Activated CD4-positive, alpha-beta T cell treated with anti-CD3 and anti-CD28 coated beads for 4 hours (primary cell): ENCODE results near the gene SMIM21.

Experiments used
- DNase-seq, 2 donors: peaks; one replicate each; pipeline ENCODE4 v3.0.0-alpha.2; 2020

The SMIM21 gene

DNA sequence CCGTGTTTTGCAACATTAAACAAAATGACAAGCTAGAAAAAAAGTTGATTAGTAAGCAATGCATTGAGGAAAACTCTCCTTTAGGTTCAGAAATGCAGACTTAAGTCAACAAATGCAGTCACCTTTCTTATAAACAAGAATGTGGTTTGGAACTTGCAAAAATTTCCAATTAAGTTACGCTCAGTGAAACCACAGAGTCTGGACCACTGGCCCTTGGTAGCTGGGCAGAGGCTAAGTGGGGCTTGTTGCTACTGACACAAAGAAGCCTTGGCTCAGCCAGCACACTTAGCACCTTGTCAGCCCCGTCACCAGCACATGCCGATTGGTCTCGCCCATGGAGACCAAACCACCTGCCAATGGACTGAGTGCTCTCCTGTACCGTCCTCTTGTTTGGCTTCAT is 53.0 kb downstream of the SMIM21 start:
- no peak for DNase-seq

DNA sequence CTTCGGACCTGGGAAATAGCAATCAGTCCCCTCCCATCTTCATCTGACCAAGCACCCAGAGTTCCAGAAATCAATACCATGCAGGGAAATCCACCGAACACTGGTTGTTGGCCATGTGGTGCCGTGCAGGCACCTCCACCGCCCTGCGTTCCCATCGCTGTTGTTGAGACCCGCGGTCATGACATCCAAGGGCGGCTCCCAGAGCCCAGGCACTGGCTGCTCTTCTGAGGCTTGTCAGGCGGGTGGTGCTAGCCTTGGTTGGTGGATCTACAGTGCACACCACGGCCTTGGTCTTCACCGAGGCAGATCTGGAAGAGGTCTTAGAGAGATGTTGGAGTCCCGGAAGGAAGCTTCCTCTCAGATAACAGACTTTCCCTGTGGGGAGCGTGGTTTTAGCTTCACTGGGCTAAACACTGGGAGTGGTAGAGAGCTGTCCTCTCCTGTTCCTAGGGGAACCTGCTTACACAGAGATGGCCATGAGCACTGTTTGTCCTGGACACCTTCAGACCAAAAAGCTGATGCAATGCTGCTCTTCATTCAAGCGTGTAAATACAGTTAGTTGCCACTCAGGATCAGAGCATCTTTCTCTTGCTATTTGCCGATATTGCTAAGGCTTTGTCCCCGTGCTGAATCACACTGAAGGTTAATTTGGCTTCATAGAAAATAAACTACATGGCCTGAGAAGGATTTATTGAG is 58.3 kb downstream of the SMIM21 start:
- DNase-seq = no peak

DNA sequence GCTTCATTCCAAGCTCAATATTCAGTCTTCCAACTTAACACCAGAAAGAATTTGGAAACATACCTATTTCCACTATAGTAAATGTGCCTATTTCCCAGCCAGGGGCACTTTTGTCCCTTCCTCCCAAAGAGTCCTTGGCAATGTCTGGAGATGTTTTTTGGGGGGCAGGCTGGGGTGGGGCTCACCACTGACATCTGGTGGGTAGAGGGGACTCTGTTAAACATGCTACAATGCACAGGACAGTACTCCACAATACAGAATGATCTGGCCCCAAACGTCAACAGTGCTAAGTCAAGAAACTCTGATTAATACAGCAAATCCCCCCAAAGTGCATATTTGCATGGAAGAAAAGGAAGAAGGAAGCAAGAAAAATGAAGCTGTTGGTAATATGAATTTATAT is 61.7 kb downstream of the SMIM21 start:
- no peak for DNase-seq

DNA sequence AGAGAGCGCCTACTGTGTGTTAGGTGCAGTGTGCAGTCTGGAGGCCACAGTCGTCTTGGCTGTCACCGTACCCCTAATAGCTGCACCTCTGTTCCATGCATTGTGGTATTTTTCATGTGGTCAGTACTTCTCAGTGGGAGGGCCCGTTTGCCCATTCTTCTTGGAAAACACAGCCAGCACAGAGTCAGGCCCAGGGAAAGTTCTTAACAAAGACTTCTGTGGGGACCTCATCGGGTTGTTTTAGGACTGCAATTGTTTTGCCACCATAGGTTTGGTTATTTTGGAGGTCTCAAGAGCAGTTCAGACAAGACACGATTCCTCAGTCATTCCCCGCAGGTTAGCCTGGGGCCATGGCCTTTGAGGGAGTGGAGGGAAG is 62.3 kb downstream of the SMIM21 start:
- DNase-seq = no peak

DNA sequence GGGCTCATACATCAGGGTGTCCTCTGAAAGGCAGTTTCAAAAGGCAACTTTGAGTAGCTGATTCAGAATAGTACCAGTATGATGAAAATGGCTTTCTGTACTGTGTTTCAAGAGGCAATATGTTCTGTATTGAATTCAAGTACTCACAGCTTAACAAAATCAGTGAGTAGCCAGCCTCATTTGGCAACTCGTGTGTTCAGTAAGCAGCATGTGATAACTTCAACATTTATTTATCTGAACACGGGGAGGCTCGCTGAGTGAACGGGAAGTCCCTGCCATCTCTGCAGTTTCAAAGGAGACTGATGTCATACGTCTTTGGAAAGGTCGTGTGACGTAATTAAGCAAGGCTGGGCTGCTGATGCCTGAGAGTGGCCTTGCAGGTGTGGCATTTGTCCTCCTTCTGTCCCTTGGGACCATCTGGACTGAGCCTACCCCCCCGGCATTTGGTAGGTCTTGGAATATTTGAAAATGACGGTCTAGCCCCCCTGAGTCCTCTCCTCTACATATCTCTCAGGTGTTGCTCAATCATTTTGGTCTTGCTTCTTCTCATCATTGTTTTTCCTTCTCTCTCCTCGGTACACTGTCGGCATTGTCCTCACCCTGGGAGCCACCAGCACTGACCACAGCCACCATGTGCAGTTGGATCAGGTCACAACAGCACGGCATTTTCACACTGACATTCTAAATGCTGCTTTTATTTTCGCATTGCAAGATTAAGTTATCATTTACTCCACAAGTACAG is 62.8 kb downstream of the SMIM21 start:
- no peak for DNase-seq

DNA sequence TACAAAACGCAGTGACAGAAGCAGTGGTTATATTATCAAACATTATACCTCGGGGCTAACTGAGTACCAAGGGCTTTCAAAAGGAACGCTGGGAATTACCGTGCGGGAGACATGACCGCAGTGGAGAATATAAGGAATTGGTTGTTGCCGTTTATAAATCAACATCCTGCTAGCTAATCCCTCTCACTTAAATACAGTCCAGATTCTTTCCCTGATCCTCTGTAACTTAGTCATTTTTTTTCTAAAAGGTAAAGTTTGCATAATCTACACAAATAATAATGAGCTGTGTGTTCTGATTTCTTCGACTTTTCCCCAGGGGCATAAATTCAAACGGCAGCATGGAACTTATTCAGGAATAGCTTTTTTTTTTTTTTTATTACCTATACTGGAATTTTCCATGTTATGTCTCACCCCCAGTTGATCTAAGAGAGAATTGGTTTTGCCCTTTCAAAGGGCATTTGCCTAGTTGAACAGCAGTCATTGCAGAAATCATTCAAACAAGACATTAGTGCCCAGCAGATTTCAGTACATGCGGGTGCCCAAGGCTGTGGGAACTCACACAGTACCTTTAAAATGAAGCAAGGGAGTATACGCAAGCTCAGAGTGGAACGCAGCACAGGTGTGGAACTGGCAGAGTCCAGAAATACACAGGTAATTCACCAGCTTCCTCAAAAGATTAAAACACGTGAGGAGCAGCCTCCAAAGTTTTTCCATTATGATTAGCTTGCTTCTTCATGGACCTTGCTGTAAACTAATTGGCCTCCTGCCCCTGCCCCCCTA is 63.9 kb downstream of the SMIM21 start:
- DNase-seq = no peak

DNA sequence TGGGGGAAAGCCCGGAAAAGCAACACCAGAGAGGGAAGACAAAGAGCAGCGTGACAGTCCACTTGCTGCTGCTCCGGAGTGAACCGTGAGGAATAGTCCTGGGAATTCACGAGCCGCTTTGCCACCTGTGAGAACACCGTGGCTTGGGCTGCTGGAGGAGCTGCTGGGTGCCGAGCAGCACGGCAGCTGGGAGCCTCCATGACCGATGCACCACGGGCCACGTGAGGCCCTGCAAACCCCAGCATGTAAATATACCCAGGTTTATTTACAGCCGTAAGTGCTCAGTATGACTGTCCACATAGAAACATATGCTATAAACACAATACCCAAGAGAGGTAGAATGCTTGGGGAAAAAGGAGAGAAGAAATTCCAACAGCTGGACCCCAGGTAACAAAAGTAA is 65.1 kb downstream of the SMIM21 start:
- no peak for DNase-seq

DNA sequence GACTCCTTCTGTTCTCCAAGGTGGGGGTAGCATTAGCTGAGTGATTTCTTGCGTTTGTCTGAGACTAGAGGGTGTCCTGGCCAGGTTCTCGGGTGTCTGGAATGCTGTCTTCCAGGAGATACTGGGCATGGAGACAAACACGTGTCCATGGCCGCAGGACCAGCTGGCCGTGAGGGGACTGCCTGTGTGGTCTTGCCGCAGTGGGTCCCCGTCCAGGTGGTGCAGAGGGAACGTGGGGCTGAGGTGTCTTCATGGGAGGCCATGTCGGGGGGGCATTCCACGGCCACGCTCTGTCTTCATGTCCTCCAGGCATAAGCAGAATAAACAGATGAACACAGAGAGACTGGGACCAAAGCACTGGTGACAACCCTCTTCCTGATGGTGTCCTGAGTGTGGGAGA is 66.6 kb downstream of the SMIM21 start:
- DNase-seq = no peak

DNA sequence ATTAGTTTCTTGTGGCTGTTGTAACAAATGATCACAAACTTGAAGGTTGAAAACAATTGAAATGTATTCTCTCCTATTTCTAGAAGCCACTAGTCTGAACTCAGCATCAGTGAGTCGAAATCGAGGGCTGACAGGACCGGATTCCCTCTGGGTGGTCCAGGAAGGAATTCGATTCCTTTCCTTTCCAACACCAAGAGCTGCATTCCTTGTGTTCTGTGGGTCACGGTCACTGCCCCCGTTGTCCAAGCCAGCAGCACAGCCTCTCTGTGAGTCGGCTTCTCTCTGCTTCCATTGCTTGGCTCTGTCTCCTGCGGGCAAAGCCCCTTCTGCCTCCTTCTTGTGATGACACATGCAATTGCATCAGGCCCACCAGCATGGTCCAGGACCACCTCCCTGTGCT is 67.3 kb downstream of the SMIM21 start:
- no peak for DNase-seq
